CD4-positive, alpha-beta memory T cell (primary cell): ENCODE measurements around the gene SULT1C3. TPM values are rescaled to one million over a fixed set of nuclear protein-coding genes. Genes with fewer than 3 reads are reported as not detected.

Experiments
- CTCF ChIA-PET: fragments of 350-600 bp; sonication (Branson Sonifier 250); formaldehyde crosslinking; loops from one replicate; lab custom pipeline; 2021; ENCODE audit warnings: inconsistent platforms; ENCODE audit not compliant: partially characterized antibody; lab: Charles Lee
- POLR2A ChIA-PET: fragments of 350-600 bp; sonication (Branson Sonifier 250); formaldehyde crosslinking; loops from one replicate; lab custom pipeline; 2021; ENCODE audit not compliant: partially characterized antibody; lab: Charles Lee
- DNase-seq, 5 donors: peaks; one replicate each; pipeline versions ENCODE4 v3.0.0 to v3.0.0-alpha.2; 2020 to 2022; ENCODE audit warnings: mixed read lengths in 1 of 5
- H3K27ac ChIP-seq: one replicate; pipeline ENCODE4 v1.7.0; 2013; ENCODE audit warnings: low read depth, low read length
- H3K27me3 ChIP-seq: 2 replicates; pipeline ENCODE4 v1.7.0; 2013; ENCODE audit warnings: mild to moderate bottlenecking, low read length, moderate library complexity; ENCODE audit not compliant: insufficient read depth
- H3K36me3 ChIP-seq: 2 replicates; pipeline ENCODE4 v1.7.0; 2013; ENCODE audit warnings: mild to moderate bottlenecking, low read length, moderate library complexity; ENCODE audit not compliant: insufficient read depth
- H3K4me1 ChIP-seq: 2 replicates; pipeline ENCODE4 v1.7.0; 2013; ENCODE audit warnings: mild to moderate bottlenecking, low read length, moderate library complexity; ENCODE audit not compliant: insufficient read depth
- H3K4me3 ChIP-seq, 2 donors: one replicate each; pipeline ENCODE4 v1.7.0; 2013; ENCODE audit warnings: low read length in 2 of 2, mild to moderate bottlenecking in 1 of 2
- H3K9me3 ChIP-seq, 2 donors: one replicate each; pipeline ENCODE4 v1.7.0; 2013; ENCODE audit warnings: low read length in 2 of 2, control low read depth in 1 of 2; ENCODE audit not compliant: control insufficient read depth in 1 of 2
- H3K27ac Mint-ChIP-seq, 7 donors: one replicate each; pipeline ENCODE4 v1.8.0; 2020 to 2021; ENCODE audit warnings: mixed read lengths in 7 of 7, mild to moderate bottlenecking in 6 of 7, inconsistent platforms in 3 of 7, moderate library complexity in 3 of 7
- H3K27me3 Mint-ChIP-seq, 2 donors: one replicate each; pipeline ENCODE4 v1.8.0; 2020 to 2021; ENCODE audit warnings: mixed read lengths in 2 of 2
- H3K36me3 Mint-ChIP-seq, 2 donors: one replicate each; pipeline ENCODE4 v1.8.0; 2020 to 2021; ENCODE audit warnings: mixed read lengths in 2 of 2, inconsistent platforms in 1 of 2, mild to moderate bottlenecking in 1 of 2
- H3K4me1 Mint-ChIP-seq, 4 donors: one replicate each; pipeline ENCODE4 v1.8.0; 2020 to 2021; ENCODE audit warnings: mixed read lengths in 4 of 4, mild to moderate bottlenecking in 1 of 4
- H3K4me3 Mint-ChIP-seq, 8 donors: one replicate each; pipeline ENCODE4 v1.8.0; 2020 to 2021; ENCODE audit warnings: mixed read lengths in 8 of 8, mild to moderate bottlenecking in 7 of 8, moderate library complexity in 6 of 8, inconsistent platforms in 3 of 8
- H3K9me3 Mint-ChIP-seq, 8 donors: one replicate each; pipeline ENCODE4 v1.8.0; 2020 to 2021; ENCODE audit warnings: mixed read lengths in 8 of 8, mild to moderate bottlenecking in 5 of 8, inconsistent platforms in 3 of 8, moderate library complexity in 1 of 8
- intact Hi-C: fragments of 100-400 bp; cut with micrococcal nuclease; formaldehyde crosslinking; loops from one replicate; pipeline ENCODE4 v1.15.1; 2023
- polyA plus RNA-seq, 2 donors: library from polyadenylated mRNA; unstranded; fragments of 300-500 nt; fragmentation: Illumina TruSeq; gene quantifications; one replicate each; pipeline ENCODE4 v1.2.3, GENCODE V29; 2021
- total RNA-seq, 2 experiments: library from RNA; stranded (reverse); gene quantifications; one replicate each; pipeline ENCODE4 v1.2.3, GENCODE V29; 2021

The SULT1C3 gene
- total and polyA plus RNA-seq, 4 experiments from 2014 or later, result not detected

DNA sequence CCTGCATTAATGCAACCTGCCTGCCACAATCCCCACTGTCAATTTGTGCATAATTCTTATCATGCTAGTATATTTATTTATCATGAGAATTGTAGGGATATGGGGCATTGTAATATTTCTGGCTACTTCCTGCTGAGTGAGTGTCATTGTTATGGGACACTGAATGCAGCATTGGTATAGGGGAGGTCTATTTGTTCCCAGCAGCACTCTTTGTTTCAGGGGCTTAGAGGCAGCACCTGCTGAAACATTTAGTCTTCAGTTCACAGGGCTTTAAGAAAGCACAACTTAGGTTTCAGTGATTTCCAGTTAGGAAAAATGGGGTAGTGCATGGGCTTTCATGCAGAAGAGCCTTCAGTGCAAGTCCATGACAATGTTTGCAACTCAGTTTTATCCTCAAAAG, 23.6 kb downstream of the SULT1C3 start:
- POLR2A ChIA-PET, result no interaction called here
- H3K4me1 ChIP-seq, result no peaks in the 10 kb centered on the region
- Mint-ChIP-seq H3K9me3 (peaks cover 0 to 1% (median 0%) of the 10 kb centered on the region in 8 donors), H3K27ac (no peak overlapping the region), H3K4me1 (no peaks in the 10 kb centered on the region), H3K27me3 (peaks cover 3 to 7% of the 10 kb centered on the region in 2 donors), H3K36me3 (no peaks in the 10 kb centered on the region), H3K4me3 (no peak overlapping the region)
- no peak overlapping the region for H3K27ac ChIP-seq
- no peaks in the 10 kb centered on the region for H3K27me3 ChIP-seq
- H3K9me3 ChIP-seq, result no peaks in the 10 kb centered on the region
- no peaks in the 10 kb centered on the region for H3K36me3 ChIP-seq
- H3K4me3 ChIP-seq, result no peak overlapping the region
- no peak for DNase-seq
- CTCF ChIA-PET, result no interaction called here
- intact Hi-C loops, result no loop called here

DNA sequence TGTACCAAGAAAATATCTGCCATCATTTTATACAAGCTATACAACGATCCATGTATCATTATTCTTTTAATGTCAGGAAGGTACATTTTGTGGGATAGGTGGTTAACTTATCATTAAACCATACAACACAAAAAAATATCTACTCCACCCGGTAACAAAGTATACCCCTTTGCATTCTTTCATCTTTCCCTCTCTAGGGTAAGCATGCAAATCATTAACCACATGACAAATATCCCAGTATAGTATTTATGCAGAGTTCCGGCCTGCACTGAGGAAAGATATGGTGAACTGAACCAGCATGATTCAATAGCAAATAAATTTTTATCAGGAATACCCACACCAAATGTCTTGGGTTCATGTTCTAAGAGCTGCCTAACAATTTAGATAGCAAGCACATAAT, 26.4 kb downstream of the SULT1C3 start:
- no peak overlapping the region for H3K4me3 ChIP-seq
- no peaks in the 10 kb centered on the region for H3K36me3 Mint-ChIP-seq
- H3K27ac Mint-ChIP-seq, result no peak overlapping the region
- no peaks in the 10 kb centered on the region for H3K4me1 Mint-ChIP-seq
- intact Hi-C loops, result no loop called here
- peaks cover 0 to 1% (median 0%) of the 10 kb centered on the region in 8 donors for H3K9me3 Mint-ChIP-seq
- H3K27me3 Mint-ChIP-seq, result peaks cover 3 to 9% of the 10 kb centered on the region in 2 donors
- H3K9me3 ChIP-seq, result no peaks in the 10 kb centered on the region
- no peak overlapping the region for H3K4me3 Mint-ChIP-seq
- POLR2A ChIA-PET, result no interaction called here
- H3K4me1 ChIP-seq, result no peaks in the 10 kb centered on the region
- H3K36me3 ChIP-seq, result no peaks in the 10 kb centered on the region
- no peak for DNase-seq
- CTCF ChIA-PET, result no interaction called here
- no peaks in the 10 kb centered on the region for H3K27me3 ChIP-seq
- no peak overlapping the region for H3K27ac ChIP-seq

DNA sequence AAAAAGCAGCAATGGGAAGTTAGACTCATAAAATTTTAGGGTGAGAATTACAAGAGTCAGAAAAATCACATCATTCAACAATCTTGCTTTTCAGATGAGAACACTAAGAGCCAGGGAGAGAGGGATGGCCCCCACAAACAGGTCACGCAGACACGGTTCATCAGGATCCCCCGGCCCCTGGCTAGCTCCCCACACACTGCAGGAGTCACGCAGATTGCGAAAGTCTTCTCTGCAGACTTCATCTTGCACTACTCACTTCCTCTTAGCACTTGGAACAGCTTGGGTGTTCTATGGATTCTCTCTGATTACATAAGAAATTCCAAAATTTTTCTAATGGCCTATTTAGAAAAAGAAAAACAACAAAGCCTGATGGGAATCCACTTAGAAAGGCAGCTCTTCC, 27.3 kb downstream of the SULT1C3 start:
- no peak overlapping the region for H3K27ac Mint-ChIP-seq

DNA sequence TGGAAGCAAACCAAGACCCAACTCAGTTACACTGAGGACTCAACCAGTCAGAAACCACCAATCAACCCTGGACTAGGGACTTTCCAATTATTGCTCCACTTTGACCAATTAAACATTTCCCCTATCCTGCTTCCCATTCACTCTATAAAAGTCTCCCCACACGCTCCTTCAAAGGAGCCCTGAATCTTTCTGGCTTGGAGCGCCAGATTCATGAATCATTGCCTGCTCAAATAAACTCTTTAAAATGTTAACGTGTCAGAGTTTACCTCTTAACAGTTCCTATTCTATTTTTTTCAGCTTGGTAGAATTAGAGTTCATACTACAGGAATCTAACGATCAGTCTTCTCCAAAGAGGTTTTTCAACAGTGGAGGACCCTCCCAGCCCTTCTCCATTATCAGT, 28.2 kb downstream of the SULT1C3 start:
- intact Hi-C loops, result no loop called here
- no peaks in the 10 kb centered on the region for H3K27me3 ChIP-seq
- Mint-ChIP-seq H3K9me3 (no peaks in the 10 kb centered on the region), H3K36me3 (no peaks in the 10 kb centered on the region), H3K4me1 (no peaks in the 10 kb centered on the region), H3K4me3 (no peak overlapping the region), H3K27ac (no peak overlapping the region), H3K27me3 (peaks cover 3 to 8% of the 10 kb centered on the region in 2 donors)
- CTCF ChIA-PET, result no interaction called here
- POLR2A ChIA-PET, result no interaction called here
- H3K4me3 ChIP-seq, result no peak overlapping the region
- H3K27ac ChIP-seq, result no peak overlapping the region
- H3K4me1 ChIP-seq, result no peaks in the 10 kb centered on the region
- no peaks in the 10 kb centered on the region for H3K36me3 ChIP-seq
- no peaks in the 10 kb centered on the region for H3K9me3 ChIP-seq
- DNase-seq, result no peak

More for the DNA sequence above, 27.3 kb downstream of the SULT1C3 start:
- H3K4me1 ChIP-seq, result no peaks in the 10 kb centered on the region
- H3K27ac ChIP-seq, result no peak overlapping the region
- no peak overlapping the region for H3K4me3 ChIP-seq
- DNase-seq, result no peak
- ChIA-PET POLR2A (no interaction called here), CTCF (no interaction called here)
- H3K36me3 ChIP-seq, result no peaks in the 10 kb centered on the region
- H3K36me3 Mint-ChIP-seq, result no peaks in the 10 kb centered on the region
- intact Hi-C loops, result no loop called here
- H3K4me3 Mint-ChIP-seq, result no peak overlapping the region
- no peaks in the 10 kb centered on the region for H3K9me3 ChIP-seq
- no peaks in the 10 kb centered on the region for H3K4me1 Mint-ChIP-seq
- peaks cover 3 to 8% of the 10 kb centered on the region in 2 donors for H3K27me3 Mint-ChIP-seq
- H3K9me3 Mint-ChIP-seq, result peaks cover 0 to 1% (median 0%) of the 10 kb centered on the region in 8 donors
- H3K27me3 ChIP-seq, result no peaks in the 10 kb centered on the region

DNA sequence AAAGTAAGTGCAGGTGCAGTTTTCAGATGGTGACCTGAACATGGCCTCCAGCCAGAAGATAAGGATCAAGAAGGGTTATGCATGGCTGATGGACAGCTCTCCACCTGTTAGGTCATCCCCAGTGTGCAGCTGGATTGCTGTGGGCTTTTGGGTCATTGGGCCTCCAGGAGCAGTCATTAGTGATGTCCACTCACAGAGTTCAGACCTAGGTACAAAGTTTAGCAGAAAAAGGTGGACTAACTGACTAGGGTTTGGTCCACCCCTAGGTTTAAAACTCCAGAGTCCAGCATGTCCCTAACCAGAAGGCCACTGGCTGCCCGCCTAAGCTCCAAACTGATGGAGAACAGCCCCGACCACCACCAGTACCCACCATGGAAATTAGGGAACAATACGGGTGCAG, 30.6 kb downstream of the SULT1C3 start:
- H3K27ac ChIP-seq, result no peak overlapping the region
- H3K4me1 ChIP-seq, result no peaks in the 10 kb centered on the region
- no peak overlapping the region for H3K4me3 ChIP-seq
- Mint-ChIP-seq H3K4me1 (no peaks in the 10 kb centered on the region), H3K4me3 (no peak overlapping the region), H3K27ac (no peak overlapping the region), H3K27me3 (peaks cover 3 to 8% of the 10 kb centered on the region in 2 donors), H3K36me3 (no peaks in the 10 kb centered on the region), H3K9me3 (peaks cover 0 to 3% (median 0%) of the 10 kb centered on the region in 8 donors)
- intact Hi-C loops, result no loop called here
- ChIA-PET CTCF (no interaction called here), POLR2A (no interaction called here)
- H3K36me3 ChIP-seq, result no peaks in the 10 kb centered on the region
- no peaks in the 10 kb centered on the region for H3K27me3 ChIP-seq
- no peak for DNase-seq
- H3K9me3 ChIP-seq, result no peaks in the 10 kb centered on the region

DNA sequence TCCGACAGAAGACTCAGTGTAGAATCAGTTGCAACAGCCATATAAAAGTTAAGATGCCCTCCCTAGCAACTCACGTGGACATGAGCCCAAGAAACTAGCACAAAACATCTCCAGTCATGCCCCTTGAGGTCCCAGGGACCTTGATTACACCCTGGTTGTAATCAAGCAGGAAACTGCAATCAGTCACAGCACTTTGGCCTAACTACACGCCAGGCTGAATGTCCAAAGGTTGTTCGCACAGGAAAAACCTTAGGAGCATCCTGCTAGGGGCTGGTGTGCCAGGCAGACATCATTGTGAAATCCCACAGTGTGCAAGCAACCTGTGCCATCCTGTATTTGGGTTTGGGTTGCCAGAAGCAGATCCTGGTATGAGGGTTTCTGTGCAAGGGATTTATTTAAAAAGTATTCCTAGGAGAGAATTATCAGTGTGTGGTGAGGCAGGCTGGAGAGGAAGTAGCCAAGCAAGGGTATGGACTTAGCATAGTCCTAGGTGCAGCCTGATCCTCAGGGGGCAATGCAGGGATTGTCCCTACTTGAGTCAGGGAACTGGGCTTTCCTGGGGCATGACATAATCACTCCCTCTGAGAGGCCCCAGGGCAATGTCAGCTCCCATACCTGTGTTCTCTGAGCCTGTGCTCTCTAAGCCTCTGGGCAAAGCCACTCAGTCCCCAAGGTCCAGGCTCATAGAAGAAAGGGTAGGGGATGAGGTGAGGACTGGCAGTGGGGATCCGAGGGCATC, 31.2 kb downstream of the SULT1C3 start:
- Histone ChIP-seq H3K36me3 (no peaks in the 10 kb centered on the region), H3K27ac (no peak overlapping the region), H3K27me3 (no peaks in the 10 kb centered on the region), H3K4me3 (no peak overlapping the region), H3K9me3 (no peaks in the 10 kb centered on the region), H3K4me1 (no peaks in the 10 kb centered on the region)
- intact Hi-C loops, result no loop called here
- no peaks in the 10 kb centered on the region for H3K36me3 Mint-ChIP-seq
- no peak overlapping the region for H3K4me3 Mint-ChIP-seq
- no peaks in the 10 kb centered on the region for H3K4me1 Mint-ChIP-seq
- DNase-seq, result no peak
- CTCF ChIA-PET, result no interaction called here
- peaks cover 3 to 8% of the 10 kb centered on the region in 2 donors for H3K27me3 Mint-ChIP-seq
- peaks cover 0 to 4% (median 0%) of the 10 kb centered on the region in 8 donors for H3K9me3 Mint-ChIP-seq
- H3K27ac Mint-ChIP-seq, result no peak overlapping the region
- POLR2A ChIA-PET, result no interaction called here

DNA sequence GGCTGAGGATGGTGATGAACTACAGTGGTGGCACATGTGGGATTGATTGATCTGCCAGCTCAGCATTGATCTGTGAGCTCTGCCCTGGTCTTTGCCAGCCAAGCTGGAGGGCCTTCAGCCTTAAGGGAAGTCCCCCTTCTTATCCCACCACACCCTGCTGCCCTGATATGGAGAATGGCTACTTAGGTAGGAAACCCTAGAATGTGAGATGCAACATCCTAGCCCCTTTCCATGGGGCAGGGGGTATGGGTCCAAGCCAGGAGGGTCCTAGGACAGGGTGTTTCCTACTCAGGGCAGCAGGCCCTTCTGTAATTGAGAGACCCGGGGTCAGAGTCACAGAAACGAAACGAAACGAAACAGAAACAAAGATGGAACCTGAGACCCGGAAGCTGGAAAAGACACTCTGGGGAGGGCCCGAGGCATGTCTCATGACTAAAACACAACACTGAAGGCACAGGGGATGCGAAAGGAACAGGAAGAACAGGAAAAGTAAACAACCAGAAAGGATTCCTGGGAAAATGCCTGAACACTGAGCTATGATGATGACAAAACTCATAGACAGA, 32.0 kb downstream of the SULT1C3 start:
- Histone ChIP-seq H3K4me1 (no peaks in the 10 kb centered on the region), H3K4me3 (no peak overlapping the region), H3K27me3 (no peaks in the 10 kb centered on the region), H3K9me3 (no peaks in the 10 kb centered on the region), H3K36me3 (no peaks in the 10 kb centered on the region), H3K27ac (no peak overlapping the region)
- H3K9me3 Mint-ChIP-seq, result peaks cover 0 to 4% (median 0%) of the 10 kb centered on the region in 8 donors
- H3K27ac Mint-ChIP-seq, result no peak overlapping the region
- H3K27me3 Mint-ChIP-seq, result peaks cover 3 to 7% of the 10 kb centered on the region in 2 donors
- ChIA-PET CTCF (no interaction called here), POLR2A (no interaction called here)
- H3K36me3 Mint-ChIP-seq, result no peaks in the 10 kb centered on the region
- no peaks in the 10 kb centered on the region for H3K4me1 Mint-ChIP-seq
- no peak overlapping the region for H3K4me3 Mint-ChIP-seq
- DNase-seq, result no peak
- intact Hi-C loops, result no loop called here
